HepG2 (cell line): ENCODE measurements around the gene CTSA. TPM values are rescaled to one million over a fixed set of nuclear protein-coding genes. Genes with fewer than 3 reads are reported as not detected.
A peak's percentile ranks its signal among the peaks of the same experiment; 100 is the strongest.

Experiments
- E2F5 ChIP-seq: sonication (generic); formaldehyde crosslinking; conservative IDR thresholded peaks from 2 replicates; pipeline ENCODE4 v1.4.0; 2020; ENCODE audit warnings: missing genetic modification reagents
- GATAD2A ChIP-seq: IDR thresholded peaks from 2 replicates; pipeline ENCODE4 v1.6.1; 2016
- IKZF5 ChIP-seq: IDR thresholded peaks from 2 replicates; pipeline ENCODE4 v1.6.1; 2018; ENCODE audit warnings: missing genetic modification reagents, mild to moderate bottlenecking, missing compliant biosample characterization
- KAT2B ChIP-seq: fragments of 150-350 bp; IDR thresholded peaks from 2 replicates; pipeline ENCODE4 v1.6.1; 2014; ENCODE audit warnings: low read depth, low read length, borderline replicate concordance
- MAFK ChIP-seq, 2 experiments: IDR thresholded peaks in 1 of 2; conservative IDR thresholded peaks in 1 of 2; 2 replicates each; pipeline ENCODE4 v1.6.1; 2011; ENCODE audit warnings: improper control_type of control experiment in 2 of 2, low read length in 2 of 2
- MAZ ChIP-seq, 2 experiments: sonication (generic) in 1 of 2; formaldehyde crosslinking in 1 of 2; IDR thresholded peaks; 2 replicates each; pipeline versions ENCODE4 v1.5.0 to v1.6.1; 2012 to 2020; ENCODE audit warnings: low read depth in 2 of 2, mild to moderate bottlenecking in 2 of 2, borderline replicate concordance in 1 of 2, improper control_type of control experiment in 1 of 2, low read length in 1 of 2, missing genetic modification reagents in 1 of 2, moderate library complexity in 1 of 2
- MYNN ChIP-seq: sonication (generic); formaldehyde crosslinking; IDR thresholded peaks from 2 replicates; pipeline ENCODE4 v1.4.0; 2020; ENCODE audit warnings: mild to moderate bottlenecking, low read depth, missing genetic modification reagents
- PBX3 ChIP-seq: sonication (generic); formaldehyde crosslinking; IDR thresholded peaks from 2 replicates; pipeline ENCODE4 v1.8.1; 2023; ENCODE audit warnings: missing genetic modification reagents, inconsistent platforms, borderline replicate concordance
- PHF5A ChIP-seq: IDR thresholded peaks from one replicate; pipeline ENCODE4 v1.6.1; 2018; ENCODE audit warnings: low read depth, missing genetic modification reagents; ENCODE audit not compliant: unreplicated experiment
- POLR2AphosphoS2 ChIP-seq: IDR thresholded peaks from 2 replicates; pipeline ENCODE4 v1.6.1; 2011; ENCODE audit warnings: low read depth, low read length, improper control_type of control experiment
- RCOR2 ChIP-seq: IDR thresholded peaks from 2 replicates; pipeline ENCODE4 v1.6.1; 2016; ENCODE audit warnings: missing biosample characterization, missing genetic modification reagents
- RFX1 ChIP-seq: fragments of 450-650 bp; IDR thresholded peaks from 2 replicates; pipeline ENCODE4 v1.6.1; 2017
- SNAPC5 ChIP-seq: sonication (generic); formaldehyde crosslinking; IDR thresholded peaks from 2 replicates; pipeline ENCODE4 v1.8.1; 2023; ENCODE audit warnings: mild to moderate bottlenecking, missing genetic modification reagents, borderline replicate concordance
- SP2 ChIP-seq: sonication (generic); formaldehyde crosslinking; IDR thresholded peaks from 2 replicates; pipeline ENCODE4 v1.5.1; 2020; ENCODE audit warnings: mild to moderate bottlenecking, missing genetic modification reagents
- TEF ChIP-seq: sonication (generic); formaldehyde crosslinking; IDR thresholded peaks from 2 replicates; pipeline ENCODE4 v1.5.0; 2020; ENCODE audit warnings: missing genetic modification reagents
- ZHX1 ChIP-seq: sonication (generic); formaldehyde crosslinking; IDR thresholded peaks from 2 replicates; pipeline ENCODE4 v1.8.1; 2022; ENCODE audit warnings: low read depth, mild to moderate bottlenecking, missing genetic modification reagents
- ZNF253 ChIP-seq: sonication (generic); formaldehyde crosslinking; IDR thresholded peaks from 2 replicates; pipeline ENCODE4 v1.8.0; 2022; ENCODE audit warnings: mild to moderate bottlenecking, missing genetic modification reagents, borderline replicate concordance
- ZNF501 ChIP-seq: sonication (generic); formaldehyde crosslinking; IDR thresholded peaks from 2 replicates; pipeline ENCODE4 v1.5.1; 2020; ENCODE audit warnings: mild to moderate bottlenecking, moderate library complexity, missing genetic modification reagents
- ZNF570 ChIP-seq: sonication (generic); formaldehyde crosslinking; IDR thresholded peaks from 2 replicates; pipeline ENCODE4 v1.4.0; 2020; ENCODE audit warnings: mild to moderate bottlenecking, missing genetic modification reagents, borderline replicate concordance
- ZNF75D ChIP-seq: sonication (generic); formaldehyde crosslinking; IDR thresholded peaks from 2 replicates; pipeline ENCODE4 v1.8.1; 2023; ENCODE audit warnings: missing genetic modification reagents, mild to moderate bottlenecking, borderline replicate concordance
- polyA plus RNA-seq, 8 experiments: library from polyadenylated mRNA; depleted of rRNA in 3 of 8; stranded (reverse) in 7 of 8; unstranded in 1 of 8; fragments of >200 nt; fragmentation: Illumina TruSeq in 4 of 8; extraction: Trizol in 4 of 8; gene quantifications; 2 replicates each; pipeline versions ENCODE4 v1.2.1 to v1.2.3, GENCODE V29; 2011 to 2016; ENCODE audit warnings: low read depth in 4 of 8, missing spikeins in 1 of 8, mixed read lengths in 1 of 8; ENCODE audit not compliant: insufficient read depth in 1 of 8
- total RNA-seq, 5 experiments: library from RNA; depleted of rRNA; stranded (reverse); fragments of >200 nt; fragmentation: Illumina TruSeq; extraction: Trizol; gene quantifications; 2 replicates each; pipeline ENCODE4 v1.2.3, GENCODE V29; 2016; ENCODE audit warnings: low read depth in 1 of 5

The CTSA gene
- total and polyA plus RNA-seq, 2 of the 13 experiments (the other 11 are each of a cell fraction or from before 2014, with no cell fraction given) = 202 to 231 TPM

- TF ChIP-seq E2F5 (CRISPR knock-in tag) (peak; percentile 65), MAZ (IDR thresholded peaks at IDR 0.05; ENCODE audit: borderline replicate concordance, low read depth, low read length) (no peak), MAZ (CRISPR knock-in tag; IDR thresholded peaks at IDR 0.05; ENCODE audit: low read depth) (peak; percentile 59; the same call in 1 of the 2 replicates), PHF5A (no peak), MAFK (conservative IDR thresholded peaks at IDR 0.05 in 1 of 2, IDR thresholded peaks at IDR 0.05 in 1 of 2; ENCODE audit: low read length in 2 of 2) (no peak), PBX3 (peak; percentile 91; the same call in 1 of the 2 replicates), TEF (no peak), SP2 (peak; percentile 99), ZNF75D (CRISPR knock-in tag) (no peak), IKZF5 (CRISPR knock-in tag) (peak; percentile 87), GATAD2A (CRISPR knock-in tag) (peak; percentile 30; the same call in 1 of the 2 replicates), ZNF253 (no peak), MYNN (CRISPR knock-in tag) (no peak; the same call in 1 of the 2 replicates), ZHX1 (CRISPR knock-in tag) (no peak), RCOR2 (CRISPR knock-in tag) (no peak), ZNF501 (CRISPR knock-in tag) (peak; percentile 97), RFX1 (peak; percentile 99), SNAPC5 (CRISPR knock-in tag) (0 out of 2 replicates have a peak, but pooled peaks have one; percentile 43), KAT2B (no peak), POLR2AphosphoS2 (0 out of 2 replicates have a peak, but pooled peaks have one; percentile 76), ZNF570 (CRISPR knock-in tag) (no peak)
These were observed 9.9 kb upstream of the CTSA start, which contains the start of gene ZSWIM1 (continued) for GRCh38 chr20:45880988-45881788.
